Activated CD4-positive, alpha-beta T cell treated with anti-CD3 and anti-CD28 coated beads, Interleukin-2, amount 10 ng/mL, durations not matched to agents 7 days and 5 days (primary cell): ENCODE data around the gene SIVA1. TPM values are rescaled to one million over a fixed set of nuclear protein-coding genes. Genes with fewer than 3 reads are reported as not detected.

Experiments used
- CTCF ChIA-PET: fragments of 350-600 bp; sonication (Branson Sonifier 250); formaldehyde crosslinking; loops from one replicate; lab custom pipeline; 2021; ENCODE audit warnings: antibody characterized with exemption; lab: Charles Lee
- POLR2A ChIA-PET: fragments of 350-600 bp; sonication (Branson Sonifier 250); formaldehyde crosslinking; loops from one replicate; lab custom pipeline; 2021; ENCODE audit warnings: antibody characterized with exemption; lab: Charles Lee
- DNase-seq: peaks from one replicate; pipeline ENCODE4 v3.0.0-alpha.2; 2020
- H3K27ac Mint-ChIP-seq: one replicate; pipeline ENCODE4 v1.8.0; 2021; ENCODE audit warnings: mild to moderate bottlenecking, moderate library complexity, mixed read lengths
- H3K27me3 Mint-ChIP-seq: one replicate; pipeline ENCODE4 v1.8.0; 2021; ENCODE audit warnings: mixed read lengths
- H3K36me3 Mint-ChIP-seq: one replicate; pipeline ENCODE4 v1.8.0; 2021; ENCODE audit warnings: low read depth, mixed read lengths
- H3K4me1 Mint-ChIP-seq: one replicate; pipeline ENCODE4 v1.8.0; 2021; ENCODE audit warnings: mixed read lengths
- H3K4me3 Mint-ChIP-seq: one replicate; pipeline ENCODE4 v1.8.0; 2021; ENCODE audit warnings: mild to moderate bottlenecking, moderate library complexity, mixed read lengths
- H3K9me3 Mint-ChIP-seq: one replicate; pipeline ENCODE4 v1.8.0; 2021; ENCODE audit warnings: mixed read lengths
- total RNA-seq, 2 experiments: library from RNA; stranded (reverse); gene quantifications; one replicate each; pipeline ENCODE4 v1.2.3, GENCODE V29; 2021

SIVA1 gene
- total RNA-seq, 2 experiments from 2014 or later = 84.7 to 135 TPM

- CTCF ChIA-PET = no interaction called here
- POLR2A ChIA-PET = no interaction called here
- peaks cover 12% of the 10 kb centered on the region for H3K4me1 Mint-ChIP-seq
Observed at GRCh38 chr14:104782086-104782807, 29.3 kb downstream of the SIVA1 start.

GRCh38 chr14:104782808-104783139 is 29.8 kb downstream of the SIVA1 start:
- Mint-ChIP-seq H3K36me3 (no peaks in the 10 kb centered on the region), H3K4me3 (no peak overlapping the region), H3K4me1 (peaks cover 12% of the 10 kb centered on the region), H3K9me3 (no peaks in the 10 kb centered on the region), H3K27ac (no peak overlapping the region), H3K27me3 (no peaks in the 10 kb centered on the region)
- POLR2A ChIA-PET = no interaction called here
- CTCF ChIA-PET = no interaction called here
- no peak for DNase-seq

More at GRCh38 chr14:104782086-104782807, 29.3 kb downstream of the SIVA1 start:
- no peaks in the 10 kb centered on the region for H3K27me3 Mint-ChIP-seq
- H3K9me3 Mint-ChIP-seq = no peaks in the 10 kb centered on the region
- H3K36me3 Mint-ChIP-seq = peaks cover under 1% of the 10 kb centered on the region
- DNase-seq = no peak
- H3K27ac Mint-ChIP-seq = no peak overlapping the region
- H3K4me3 Mint-ChIP-seq = no peak overlapping the region

- POLR2A ChIA-PET = no interaction called here
- Mint-ChIP-seq H3K27ac (no peak overlapping the region), H3K27me3 (no peaks in the 10 kb centered on the region), H3K36me3 (no peaks in the 10 kb centered on the region), H3K4me3 (no peak overlapping the region), H3K4me1 (peaks cover 14% of the 10 kb centered on the region), H3K9me3 (no peaks in the 10 kb centered on the region)
- CTCF ChIA-PET = no interaction called here
- DNase-seq = no peak
Observed at GRCh38 chr14:104783484-104784217, 30.7 kb downstream of the SIVA1 start.

GRCh38 chr14:104784218-104784568 is 31.2 kb downstream of the SIVA1 start:
- Mint-ChIP-seq H3K27ac (no peak overlapping the region), H3K9me3 (no peaks in the 10 kb centered on the region), H3K4me3 (no peak overlapping the region), H3K36me3 (no peaks in the 10 kb centered on the region), H3K4me1 (peaks cover 14% of the 10 kb centered on the region), H3K27me3 (no peaks in the 10 kb centered on the region)
- CTCF ChIA-PET = interaction anchor here (1.1 kb wide), 1 partner anchor 16 kb away, joined by 5 read pairs; no protein-coding TSS in a partner anchor
- DNase-seq = no peak
- POLR2A ChIA-PET = no interaction called here

GRCh38 chr14:104784846-104785707 is 32.1 kb downstream of the SIVA1 start:
- peaks cover 14% of the 10 kb centered on the region for H3K4me1 Mint-ChIP-seq
- H3K36me3 Mint-ChIP-seq = no peaks in the 10 kb centered on the region
- H3K4me3 Mint-ChIP-seq = no peak overlapping the region
- no peaks in the 10 kb centered on the region for H3K27me3 Mint-ChIP-seq
- no peaks in the 10 kb centered on the region for H3K9me3 Mint-ChIP-seq
- H3K27ac Mint-ChIP-seq = no peak overlapping the region
- no peak for DNase-seq
- ChIA-PET POLR2A (no interaction called here), CTCF (interaction anchor here (0.9 to 1.1 kb wide), 2 partner anchors 17 to 33 kb away, joined by 3 to 5 read pairs; no protein-coding TSS in a partner anchor)

GRCh38 chr14:104785708-104786080 is 32.7 kb downstream of the SIVA1 start:
- POLR2A ChIA-PET = no interaction called here
- Mint-ChIP-seq H3K27ac (no peak overlapping the region), H3K36me3 (no peaks in the 10 kb centered on the region), H3K4me1 (peaks cover 14% of the 10 kb centered on the region), H3K4me3 (no peak overlapping the region), H3K27me3 (no peaks in the 10 kb centered on the region), H3K9me3 (no peaks in the 10 kb centered on the region)
- DNase-seq = no peak
- CTCF ChIA-PET = interaction anchor here (0.9 kb wide), 1 partner anchor 33 kb away, joined by 3 read pairs; no protein-coding TSS in a partner anchor

GRCh38 chr14:104786091-104786586 is 33.2 kb downstream of the SIVA1 start:
- ChIA-PET CTCF (interaction anchor here (2.2 kb wide), 1 partner anchor 18 kb away, joined by 5 read pairs; no protein-coding TSS in a partner anchor), POLR2A (no interaction called here)
- no peak for DNase-seq
- no peaks in the 10 kb centered on the region for H3K27me3 Mint-ChIP-seq
- peaks cover 3% of the 10 kb centered on the region for H3K36me3 Mint-ChIP-seq
- H3K4me1 Mint-ChIP-seq = peaks cover 17% of the 10 kb centered on the region
- H3K4me3 Mint-ChIP-seq = no peak overlapping the region
- no peaks in the 10 kb centered on the region for H3K9me3 Mint-ChIP-seq
- peak overlapping the region; percentile 31 for H3K27ac Mint-ChIP-seq

- peaks cover 20% of the 10 kb centered on the region for H3K4me1 Mint-ChIP-seq
- no peak overlapping the region for H3K4me3 Mint-ChIP-seq
- peaks cover 6% of the 10 kb centered on the region for H3K36me3 Mint-ChIP-seq
- no peak overlapping the region for H3K27ac Mint-ChIP-seq
- no peak for DNase-seq
- no peaks in the 10 kb centered on the region for H3K9me3 Mint-ChIP-seq
- CTCF ChIA-PET = interaction anchor here (2.2 kb wide), 1 partner anchor 19 kb away, joined by 5 read pairs; no protein-coding TSS in a partner anchor
- POLR2A ChIA-PET = no interaction called here
- H3K27me3 Mint-ChIP-seq = no peaks in the 10 kb centered on the region
Observed at GRCh38 chr14:104786726-104787675, 34.1 kb downstream of the SIVA1 start.

- CTCF ChIA-PET = interaction anchor here (2.2 kb wide), 1 partner anchor 19 kb away, joined by 5 read pairs; no protein-coding TSS in a partner anchor
- no peak overlapping the region for H3K4me3 Mint-ChIP-seq
- peaks cover 24% of the 10 kb centered on the region for H3K4me1 Mint-ChIP-seq
- H3K27me3 Mint-ChIP-seq = no peaks in the 10 kb centered on the region
- no peaks in the 10 kb centered on the region for H3K9me3 Mint-ChIP-seq
- no peak for DNase-seq
- no peak overlapping the region for H3K27ac Mint-ChIP-seq
- H3K36me3 Mint-ChIP-seq = peaks cover 6% of the 10 kb centered on the region
- POLR2A ChIA-PET = no interaction called here
Observed at GRCh38 chr14:104787736-104788135, 34.8 kb downstream of the SIVA1 start.

GRCh38 chr14:104788161-104788818 is 35.3 kb downstream of the SIVA1 start:
- no peak overlapping the region for H3K4me3 Mint-ChIP-seq
- ChIA-PET POLR2A (no interaction called here), CTCF (interaction anchor here (2.2 kb wide), 1 partner anchor 20 kb away, joined by 5 read pairs; no protein-coding TSS in a partner anchor)
- H3K27me3 Mint-ChIP-seq = no peaks in the 10 kb centered on the region
- no peak for DNase-seq
- peaks cover 6% of the 10 kb centered on the region for H3K36me3 Mint-ChIP-seq
- no peak overlapping the region for H3K27ac Mint-ChIP-seq
- H3K9me3 Mint-ChIP-seq = no peaks in the 10 kb centered on the region
- peaks cover 29% of the 10 kb centered on the region for H3K4me1 Mint-ChIP-seq

- POLR2A ChIA-PET = no interaction called here
- H3K36me3 Mint-ChIP-seq = peaks cover 6% of the 10 kb centered on the region
- no peak overlapping the region for H3K4me3 Mint-ChIP-seq
Observed at GRCh38 chr14:104788873-104789663, 36.1 kb downstream of the SIVA1 start.

More at GRCh38 chr14:104788873-104789663, 36.1 kb downstream of the SIVA1 start:
- Mint-ChIP-seq H3K27ac (no peak overlapping the region), H3K27me3 (no peaks in the 10 kb centered on the region), H3K9me3 (no peaks in the 10 kb centered on the region), H3K4me1 (peaks cover 37% of the 10 kb centered on the region)
- CTCF ChIA-PET = interaction anchor here (0.6 to 1.3 kb wide), 2 partner anchors 12 to 166 kb away, joined by 4 to 5 read pairs; partner anchors contain the start of gene ZBTB42
- no peak for DNase-seq
